Smooth muscle cell (in vitro differentiated cells): Measurements from ENCODE around the gene SIK2. TPM values are rescaled to one million over a fixed set of nuclear protein-coding genes. Genes with fewer than 3 reads are reported as not detected.

Experiments
- DNase-seq: peaks from one replicate; lab custom pipeline; 2025; ENCODE audit not compliant: unreplicated experiment; lab: John Stamatoyannopoulos, UW
- H2AFZ ChIP-seq: fragments of 200-600 bp; sonication (generic); 2 replicates; pipeline ENCODE4 v1.6.0; 2016; ENCODE audit warnings: antibody characterized with exemption, low read depth, mild to moderate bottlenecking
- H3F3A ChIP-seq: fragments of 200-600 bp; sonication (generic); 2 replicates; pipeline ENCODE4 v1.6.0; 2017; ENCODE audit warnings: antibody characterized with exemption, low read depth
- H3K27ac ChIP-seq: fragments of 200-600 bp; sonication (generic); 2 replicates; pipeline ENCODE4 v1.5.1; 2016; ENCODE audit warnings: low read depth, mild to moderate bottlenecking
- H3K27me3 ChIP-seq: fragments of 200-600 bp; sonication (generic); 2 replicates; pipeline ENCODE4 v1.6.1; 2016; ENCODE audit warnings: low read depth, mild to moderate bottlenecking
- H3K36me3 ChIP-seq: fragments of 200-600 bp; sonication (generic); 2 replicates; pipeline ENCODE4 v1.5.1; 2016; ENCODE audit warnings: low read depth
- H3K4me1 ChIP-seq: fragments of 200-600 bp; sonication (generic); 2 replicates; pipeline ENCODE4 v1.5.1; 2016; ENCODE audit warnings: low read depth
- H3K4me2 ChIP-seq: fragments of 200-600 bp; sonication (generic); 2 replicates; pipeline ENCODE4 v1.6.0; 2016; ENCODE audit warnings: mild to moderate bottlenecking
- H3K4me3 ChIP-seq: fragments of 200-600 bp; sonication (generic); 2 replicates; pipeline ENCODE4 v1.5.1; 2016; ENCODE audit warnings: mild to moderate bottlenecking
- H3K79me2 ChIP-seq: fragments of 200-600 bp; sonication (generic); 2 replicates; pipeline ENCODE4 v1.6.0; 2016; ENCODE audit warnings: low read depth, mild to moderate bottlenecking
- H3K9ac ChIP-seq: fragments of 200-600 bp; sonication (generic); 2 replicates; pipeline ENCODE4 v1.6.0; 2016; ENCODE audit warnings: low read depth
- H3K9me3 ChIP-seq: fragments of 200-600 bp; sonication (generic); replicated peaks from 2 replicates; pipeline ENCODE4 v1.5.1; 2016; ENCODE audit warnings: low read depth
- H4K20me1 ChIP-seq: fragments of 200-600 bp; sonication (generic); 2 replicates; pipeline ENCODE4 v1.6.0; 2016; ENCODE audit warnings: low read depth
- WGBS: methylation state at CpG from one replicate; pipeline ENCODE4 v1.1.7; 2016; ENCODE audit warnings: low lambda C conversion rate; 5-methylcytosine and 5-hydroxymethylcytosine counted together
- polyA plus RNA-seq: library from polyadenylated mRNA; unstranded; fragments of >200 nt; fragmentation: Nextera tagmentation; extraction: Ambion mirVana; gene quantifications from 2 replicates; pipeline ENCODE4 v1.2.1, GENCODE V29; 2016
- total RNA-seq: library from RNA; depleted of rRNA; stranded (reverse); fragments of >200 nt; gene quantifications from 2 replicates; pipeline ENCODE4 v1.2.3, GENCODE V29; 2014
- TF ChIP-seq, protein P1 (sequence below): fragments of 200-600 bp; sonication (generic); IDR thresholded peaks from 2 replicates; pipeline ENCODE4 v1.5.1; 2017; ENCODE audit warnings: borderline replicate concordance, mild to moderate bottlenecking, antibody characterized with exemption; ENCODE audit not compliant: insufficient read depth, poor library complexity, severe bottlenecking

Gene SIK2
- total and polyA plus RNA-seq, 2 experiments from 2014 or later, result 1.9 to 14.1 TPM

DNA sequence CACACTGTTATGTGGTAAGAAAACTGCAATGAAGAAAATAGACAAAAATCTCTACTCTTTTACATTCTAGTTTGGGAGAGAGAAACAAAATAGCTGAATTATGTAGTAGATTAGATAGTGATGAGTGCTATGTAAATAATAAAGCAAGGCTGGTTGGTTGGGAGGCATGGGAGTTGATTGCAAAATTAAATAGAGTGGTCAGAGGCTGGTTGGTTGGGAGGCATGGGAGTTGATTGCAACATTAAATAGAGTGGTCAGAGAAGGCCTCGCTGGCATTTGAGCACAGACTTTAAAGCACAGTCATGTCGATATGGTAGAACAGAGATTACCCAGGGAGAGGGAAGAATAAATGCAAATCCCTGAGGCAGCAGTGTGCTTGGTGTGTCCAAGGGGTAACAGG lies 22.4 kb downstream of the SIK2 start:
- H3K4me3 ChIP-seq, result no peak overlapping the region
- H3K27ac ChIP-seq, result peak overlapping the region; percentile 14
- peaks cover 10% of the 10 kb centered on the region for H3K36me3 ChIP-seq
- no peaks in the 10 kb centered on the region for H3K27me3 ChIP-seq
- H3K4me1 ChIP-seq, result no peaks in the 10 kb centered on the region
- H3K4me2 ChIP-seq, result peak overlapping the region; percentile 38
- no peaks in the 10 kb centered on the region for H3K9me3 ChIP-seq
- H2AFZ ChIP-seq, result no peak overlapping the region
- peaks cover 12% of the 10 kb centered on the region for H4K20me1 ChIP-seq
- no peaks in the 10 kb centered on the region for H3F3A ChIP-seq
- TF ChIP-seq, protein P1, sequence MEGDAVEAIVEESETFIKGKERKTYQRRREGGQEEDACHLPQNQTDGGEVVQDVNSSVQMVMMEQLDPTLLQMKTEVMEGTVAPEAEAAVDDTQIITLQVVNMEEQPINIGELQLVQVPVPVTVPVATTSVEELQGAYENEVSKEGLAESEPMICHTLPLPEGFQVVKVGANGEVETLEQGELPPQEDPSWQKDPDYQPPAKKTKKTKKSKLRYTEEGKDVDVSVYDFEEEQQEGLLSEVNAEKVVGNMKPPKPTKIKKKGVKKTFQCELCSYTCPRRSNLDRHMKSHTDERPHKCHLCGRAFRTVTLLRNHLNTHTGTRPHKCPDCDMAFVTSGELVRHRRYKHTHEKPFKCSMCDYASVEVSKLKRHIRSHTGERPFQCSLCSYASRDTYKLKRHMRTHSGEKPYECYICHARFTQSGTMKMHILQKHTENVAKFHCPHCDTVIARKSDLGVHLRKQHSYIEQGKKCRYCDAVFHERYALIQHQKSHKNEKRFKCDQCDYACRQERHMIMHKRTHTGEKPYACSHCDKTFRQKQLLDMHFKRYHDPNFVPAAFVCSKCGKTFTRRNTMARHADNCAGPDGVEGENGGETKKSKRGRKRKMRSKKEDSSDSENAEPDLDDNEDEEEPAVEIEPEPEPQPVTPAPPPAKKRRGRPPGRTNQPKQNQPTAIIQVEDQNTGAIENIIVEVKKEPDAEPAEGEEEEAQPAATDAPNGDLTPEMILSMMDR, result no peak
- peaks cover 7% of the 10 kb centered on the region for H3K79me2 ChIP-seq
- H3K9ac ChIP-seq, result no peak overlapping the region
- no peak for DNase-seq
- 32% methylated on average over 2 of the region's 2 CpGs for WGBS

DNA sequence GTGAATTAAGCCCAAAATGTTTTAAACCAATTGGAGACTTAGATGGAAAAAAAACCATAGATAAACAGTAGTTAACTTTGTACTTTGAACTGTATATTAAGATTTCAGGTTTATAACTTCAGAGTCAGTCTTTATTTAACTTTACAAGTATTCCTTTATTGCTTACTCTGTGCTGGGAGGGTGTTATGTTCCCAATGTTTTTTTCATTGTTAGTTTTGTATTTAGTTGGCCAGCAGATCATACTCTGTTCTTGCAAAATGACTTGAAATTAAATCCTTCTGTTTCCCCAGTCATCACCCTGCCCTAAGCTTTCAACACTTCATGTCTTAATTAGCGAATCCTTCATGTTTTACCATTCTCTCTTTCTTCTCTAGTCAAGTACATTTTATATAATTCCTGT lies 25.3 kb downstream of the SIK2 start:
- Histone ChIP-seq H3K4me3 (peak overlapping the region; percentile 34), H3K9me3 (no peaks in the 10 kb centered on the region), H3K79me2 (peaks cover 7% of the 10 kb centered on the region), H3K27ac (no peak overlapping the region), H4K20me1 (peaks cover 28% of the 10 kb centered on the region), H3K27me3 (no peaks in the 10 kb centered on the region), H3K4me2 (no peak overlapping the region), H3K36me3 (peaks cover 2% of the 10 kb centered on the region), H2AFZ (no peak overlapping the region), H3K4me1 (peaks cover 14% of the 10 kb centered on the region), H3K9ac (no peak overlapping the region), H3F3A (peaks cover 21% of the 10 kb centered on the region)
- no peak for DNase-seq
- TF ChIP-seq, protein P1, result no peak
- 100% methylated on average over 1 of the region's 1 CpG for WGBS

DNA sequence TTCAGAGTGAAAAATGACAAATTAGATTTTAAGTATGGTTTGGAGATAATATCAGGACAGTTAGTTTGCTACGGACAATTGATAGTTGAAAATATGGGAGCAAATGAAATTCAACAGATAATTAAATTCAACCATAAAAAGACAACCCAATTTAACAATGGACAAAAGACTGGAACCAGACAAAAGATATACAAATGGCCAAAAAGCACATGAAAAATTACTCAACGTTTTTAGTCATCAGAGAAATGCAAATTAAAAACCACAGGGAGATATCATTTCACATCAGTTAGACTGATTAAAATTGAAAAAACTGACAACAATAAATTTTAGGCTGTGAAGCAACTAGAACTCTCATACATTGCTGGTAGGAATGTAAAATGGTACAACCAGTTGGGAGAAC lies 27.2 kb downstream of the SIK2 start:
- H3F3A ChIP-seq, result peaks cover 28% of the 10 kb centered on the region
- no peak for DNase-seq
- H3K27ac ChIP-seq, result no peak overlapping the region
- H4K20me1 ChIP-seq, result peaks cover 30% of the 10 kb centered on the region
- H3K79me2 ChIP-seq, result peaks cover 7% of the 10 kb centered on the region
- peaks cover 32% of the 10 kb centered on the region for H3K4me1 ChIP-seq
- H3K27me3 ChIP-seq, result no peaks in the 10 kb centered on the region
- H3K4me2 ChIP-seq, result no peak overlapping the region
- no peak overlapping the region for H3K4me3 ChIP-seq
- H2AFZ ChIP-seq, result no peak overlapping the region
- TF ChIP-seq, protein P1, result no peak
- H3K9ac ChIP-seq, result no peak overlapping the region
- 90% methylated on average over 2 of the region's 2 CpGs for WGBS
- no peaks in the 10 kb centered on the region for H3K9me3 ChIP-seq
- no peaks in the 10 kb centered on the region for H3K36me3 ChIP-seq

DNA sequence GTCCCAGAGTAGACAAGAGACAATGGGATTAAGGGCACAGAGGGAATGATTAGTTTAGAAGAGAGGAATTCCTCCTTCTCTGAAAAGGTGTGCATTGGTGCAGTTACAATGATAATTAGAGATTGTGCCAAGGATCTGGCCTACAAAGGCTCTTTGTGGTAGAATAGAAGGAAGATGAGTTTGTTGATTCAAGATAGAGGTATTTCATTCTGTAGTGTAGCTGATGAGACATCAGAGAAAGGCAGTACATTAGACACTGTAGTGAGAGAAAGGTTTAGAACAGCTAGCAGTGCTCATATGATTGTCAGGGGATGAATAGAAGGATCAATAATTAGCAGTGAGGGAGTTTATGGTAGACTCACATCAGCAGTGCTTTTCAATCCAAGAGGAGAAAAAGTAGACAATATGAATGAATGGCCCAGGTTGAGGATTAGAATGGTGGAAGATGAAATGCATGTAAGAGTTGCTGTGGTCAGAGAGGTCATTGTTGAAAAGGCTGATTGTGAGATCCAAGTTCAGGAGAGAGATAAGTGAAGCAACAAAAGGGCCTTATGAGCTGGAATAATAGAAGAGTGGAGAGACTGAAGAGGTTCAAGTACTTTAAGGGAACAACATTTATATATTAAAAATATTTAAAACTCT lies 28.9 kb downstream of the SIK2 start:
- no peak overlapping the region for H3K4me3 ChIP-seq
- H3K4me1 ChIP-seq, result peaks cover 44% of the 10 kb centered on the region
- no peak overlapping the region for H2AFZ ChIP-seq
- H3K27ac ChIP-seq, result peak overlapping the region; percentile 8
- TF ChIP-seq, protein P1, result no peak
- H3K9ac ChIP-seq, result no peak overlapping the region
- H3K79me2 ChIP-seq, result peaks cover 13% of the 10 kb centered on the region
- DNase-seq, result no peak
- H3F3A ChIP-seq, result peaks cover 29% of the 10 kb centered on the region
- no peaks in the 10 kb centered on the region for H3K36me3 ChIP-seq
- H3K4me2 ChIP-seq, result peak overlapping the region; percentile 48
- peaks cover 33% of the 10 kb centered on the region for H4K20me1 ChIP-seq
- H3K27me3 ChIP-seq, result no peaks in the 10 kb centered on the region
- H3K9me3 ChIP-seq, result no peaks in the 10 kb centered on the region
